ENCODE data around the gene ANKMY2.

Gene ANKMY2

DNA sequence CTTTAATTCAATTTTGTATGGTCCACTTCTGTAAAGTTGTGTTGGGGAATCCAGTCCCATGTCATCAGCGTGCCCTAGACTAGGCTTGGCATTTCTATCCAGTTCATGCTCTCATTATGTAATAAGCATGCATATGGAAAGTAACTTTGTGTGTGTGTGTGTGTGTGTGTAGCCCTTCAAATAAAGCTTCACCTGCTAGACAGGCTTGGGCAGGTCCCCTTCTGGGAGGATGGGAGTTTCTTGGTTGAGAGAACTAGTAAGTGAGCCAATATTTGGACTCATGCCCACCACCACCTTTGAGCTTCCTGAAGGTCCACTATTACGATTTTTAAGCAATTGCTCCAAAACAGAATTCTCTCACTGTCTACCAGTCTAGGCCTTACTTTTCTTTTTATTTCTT is 7.3 kb upstream of the ANKMY2 start:
- Histone ChIP-seq H3K9me3 (ENCODE audit: control insufficient read depth, low read length) (no peaks in the 10 kb centered on the region), H3K4me3 (ENCODE audit: low read depth, low read length) (no peak overlapping the region), H3K27me3 (ENCODE audit: control insufficient read depth, insufficient read depth, low read length) (no peaks in the 10 kb centered on the region), H3K27ac (no peak overlapping the region), H3K4me1 (peaks cover 6% of the 10 kb centered on the region), H2AFZ (no peak overlapping the region), H3K79me2 (peaks cover 5% of the 10 kb centered on the region), H3K4me2 (ENCODE audit: low read length) (no peak overlapping the region), H3K36me3 (ENCODE audit: control insufficient read depth, insufficient read depth, low read length) (no peaks in the 10 kb centered on the region), H3K9ac (no peak overlapping the region)
- TF ChIP-seq, protein P1, sequence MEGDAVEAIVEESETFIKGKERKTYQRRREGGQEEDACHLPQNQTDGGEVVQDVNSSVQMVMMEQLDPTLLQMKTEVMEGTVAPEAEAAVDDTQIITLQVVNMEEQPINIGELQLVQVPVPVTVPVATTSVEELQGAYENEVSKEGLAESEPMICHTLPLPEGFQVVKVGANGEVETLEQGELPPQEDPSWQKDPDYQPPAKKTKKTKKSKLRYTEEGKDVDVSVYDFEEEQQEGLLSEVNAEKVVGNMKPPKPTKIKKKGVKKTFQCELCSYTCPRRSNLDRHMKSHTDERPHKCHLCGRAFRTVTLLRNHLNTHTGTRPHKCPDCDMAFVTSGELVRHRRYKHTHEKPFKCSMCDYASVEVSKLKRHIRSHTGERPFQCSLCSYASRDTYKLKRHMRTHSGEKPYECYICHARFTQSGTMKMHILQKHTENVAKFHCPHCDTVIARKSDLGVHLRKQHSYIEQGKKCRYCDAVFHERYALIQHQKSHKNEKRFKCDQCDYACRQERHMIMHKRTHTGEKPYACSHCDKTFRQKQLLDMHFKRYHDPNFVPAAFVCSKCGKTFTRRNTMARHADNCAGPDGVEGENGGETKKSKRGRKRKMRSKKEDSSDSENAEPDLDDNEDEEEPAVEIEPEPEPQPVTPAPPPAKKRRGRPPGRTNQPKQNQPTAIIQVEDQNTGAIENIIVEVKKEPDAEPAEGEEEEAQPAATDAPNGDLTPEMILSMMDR (IDR thresholded peaks at IDR 0.05) = no peak

DNA sequence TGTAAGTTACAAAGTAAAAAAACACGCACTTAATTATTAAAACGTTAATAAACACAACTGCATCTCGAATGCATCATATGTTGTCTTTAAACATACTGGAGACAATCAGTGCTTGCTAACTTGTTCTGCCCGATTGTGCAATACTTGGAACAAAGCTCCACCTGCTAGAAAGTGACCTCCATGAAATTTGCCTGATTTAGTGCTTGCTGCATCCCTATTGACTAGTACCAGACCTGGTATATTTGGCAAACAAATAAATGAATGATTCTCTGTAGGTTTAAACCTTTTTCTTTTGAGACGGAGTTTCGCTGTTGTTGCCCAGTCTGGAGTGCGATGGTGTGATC is 6.7 kb upstream of the ANKMY2 start:
- H2AFZ ChIP-seq = no peak overlapping the region
- H3K27me3 ChIP-seq (ENCODE audit: control insufficient read depth, insufficient read depth, low read length) = no peaks in the 10 kb centered on the region
- no peak overlapping the region for H3K9ac ChIP-seq
- H3K36me3 ChIP-seq (ENCODE audit: control insufficient read depth, insufficient read depth, low read length) = no peaks in the 10 kb centered on the region
- TF ChIP-seq, protein P1 (IDR thresholded peaks at IDR 0.05) = no peak
- H3K27ac ChIP-seq = no peak overlapping the region
- H3K4me3 ChIP-seq (ENCODE audit: low read depth, low read length) = no peak overlapping the region
- no peak overlapping the region for H3K4me2 ChIP-seq (ENCODE audit: low read length)
- peaks cover 6% of the 10 kb centered on the region for H3K4me1 ChIP-seq
- peaks cover 5% of the 10 kb centered on the region for H3K79me2 ChIP-seq
- H3K9me3 ChIP-seq (ENCODE audit: control insufficient read depth, low read length) = no peaks in the 10 kb centered on the region

DNA sequence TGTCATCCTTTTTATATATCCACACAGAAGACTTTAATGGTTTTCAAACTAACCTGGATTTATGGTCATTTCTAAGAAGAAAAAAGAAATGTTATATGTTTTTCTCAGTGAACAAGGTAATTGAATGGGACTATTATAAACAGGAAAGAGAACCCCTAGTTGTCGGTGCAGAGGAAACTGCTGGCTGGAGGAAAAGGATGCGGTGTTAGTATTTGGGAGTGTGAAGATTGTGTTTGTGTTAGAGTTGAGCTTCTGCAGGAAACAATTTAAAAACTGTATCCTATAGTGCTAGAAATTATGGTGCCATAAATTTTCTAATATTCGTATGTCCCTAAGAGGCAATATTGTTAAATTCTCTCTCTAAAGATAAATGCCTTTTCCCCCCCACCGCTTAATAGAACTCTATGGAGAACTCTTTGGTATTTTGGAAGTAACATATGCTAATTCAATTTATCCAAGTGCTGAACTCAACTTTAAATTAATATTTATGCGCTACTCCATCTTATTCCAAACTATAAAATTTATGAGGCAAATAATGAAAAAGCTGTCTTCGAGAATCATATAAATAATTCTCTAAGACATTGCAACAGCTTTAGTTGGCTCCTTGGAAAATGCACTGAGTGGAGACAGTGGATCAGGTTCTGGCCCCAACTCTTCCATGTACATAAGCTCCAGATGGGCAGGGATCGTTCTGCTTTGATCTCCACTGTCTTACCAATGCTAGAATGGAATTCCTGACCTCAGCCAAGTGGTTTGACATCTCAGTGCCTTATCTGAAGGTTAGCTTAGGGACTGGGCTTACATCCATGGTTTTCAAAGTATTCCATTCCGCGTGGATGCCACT is 6.1 kb upstream of the ANKMY2 start:
- no peak overlapping the region for H3K9ac ChIP-seq
- peaks cover 6% of the 10 kb centered on the region for H3K4me1 ChIP-seq
- no peaks in the 10 kb centered on the region for H3K27me3 ChIP-seq (ENCODE audit: control insufficient read depth, insufficient read depth, low read length)
- peaks cover 5% of the 10 kb centered on the region for H3K79me2 ChIP-seq
- H2AFZ ChIP-seq = no peak overlapping the region
- no peak overlapping the region for H3K4me3 ChIP-seq (ENCODE audit: low read depth, low read length)
- H3K4me2 ChIP-seq (ENCODE audit: low read length) = no peak overlapping the region
- TF ChIP-seq, protein P1 (IDR thresholded peaks at IDR 0.05) = no peak
- no peak overlapping the region for H3K27ac ChIP-seq
- H3K36me3 ChIP-seq (ENCODE audit: control insufficient read depth, insufficient read depth, low read length) = no peaks in the 10 kb centered on the region
- H3K9me3 ChIP-seq (ENCODE audit: control insufficient read depth, low read length) = no peaks in the 10 kb centered on the region

DNA sequence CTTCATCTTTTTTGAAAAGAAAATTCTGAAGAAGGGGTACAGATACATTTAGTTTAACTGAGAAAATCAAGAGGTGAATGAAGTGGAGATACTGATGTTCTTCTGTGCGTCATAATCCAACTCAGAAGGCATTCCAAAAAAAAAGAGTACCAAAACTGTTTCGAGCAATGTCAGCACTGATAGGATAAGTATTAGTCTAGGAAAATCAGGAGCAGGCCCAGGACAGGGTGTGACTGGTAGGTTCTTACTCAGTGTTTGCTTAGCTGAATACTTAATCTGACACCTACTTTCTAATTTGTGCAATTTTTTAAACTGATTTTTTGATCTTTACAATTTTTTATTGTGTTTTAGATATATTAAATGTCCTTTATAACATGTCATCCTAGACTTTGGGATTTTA is 4.7 kb upstream of the ANKMY2 start:
- Histone ChIP-seq H3K79me2 (peaks cover 5% of the 10 kb centered on the region), H3K36me3 (ENCODE audit: control insufficient read depth, insufficient read depth, low read length) (no peaks in the 10 kb centered on the region), H3K27me3 (ENCODE audit: control insufficient read depth, insufficient read depth, low read length) (no peaks in the 10 kb centered on the region), H3K4me1 (peaks cover 6% of the 10 kb centered on the region), H3K9me3 (ENCODE audit: control insufficient read depth, low read length) (no peaks in the 10 kb centered on the region), H3K4me2 (ENCODE audit: low read length) (no peak overlapping the region), H3K9ac (no peak overlapping the region), H3K4me3 (ENCODE audit: low read depth, low read length) (no peak overlapping the region), H3K27ac (no peak overlapping the region), H2AFZ (no peak overlapping the region)
- TF ChIP-seq, protein P1 (IDR thresholded peaks at IDR 0.05) = no peak

DNA sequence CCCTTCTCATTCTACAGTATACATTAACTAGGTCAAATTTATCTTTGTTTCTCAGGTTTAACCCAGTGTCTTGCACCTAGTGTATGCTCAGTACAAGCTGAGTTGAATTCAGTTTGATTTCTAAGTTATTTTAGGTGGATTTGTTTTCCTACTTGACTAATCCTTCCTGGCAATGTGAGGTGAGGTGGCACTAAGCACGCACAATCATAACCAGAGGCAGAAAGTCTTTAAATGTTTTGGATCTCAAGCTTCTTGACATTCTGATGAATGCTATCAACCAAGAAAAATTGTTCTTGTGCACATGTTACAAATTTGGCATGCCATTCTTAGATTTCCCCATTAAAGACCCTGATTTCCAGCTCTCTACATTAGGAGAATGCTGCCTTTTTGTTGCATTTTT is 3.6 kb upstream of the ANKMY2 start:
- Histone ChIP-seq H3K27ac (no peak overlapping the region), H3K4me2 (ENCODE audit: low read length) (no peak overlapping the region), H3K27me3 (ENCODE audit: control insufficient read depth, insufficient read depth, low read length) (no peaks in the 10 kb centered on the region), H3K9ac (no peak overlapping the region), H3K9me3 (ENCODE audit: control insufficient read depth, low read length) (no peaks in the 10 kb centered on the region), H3K36me3 (ENCODE audit: control insufficient read depth, insufficient read depth, low read length) (no peaks in the 10 kb centered on the region), H2AFZ (no peak overlapping the region), H3K79me2 (peaks cover 11% of the 10 kb centered on the region), H3K4me1 (peaks cover 6% of the 10 kb centered on the region), H3K4me3 (ENCODE audit: low read depth, low read length) (no peak overlapping the region)
- TF ChIP-seq, protein P1 (IDR thresholded peaks at IDR 0.05) = no peak

All from parathyroid adenoma (tissue), 2 donors.